Breast epithelium (tissue), 4 donors: Measurements from ENCODE around the gene TMEM151B. TPM values are rescaled to one million over a fixed set of nuclear protein-coding genes. Genes with fewer than 3 reads are reported as not detected.
A peak's percentile ranks its signal among the peaks of the same experiment; 100 is the strongest.
"Not testable (repeated sequence)": the region's sequence is repeated elsewhere in the genome, so short reads cannot be mapped to it uniquely, and the experiment has no call there.

Experiments used
- DNase-seq, 2 donors: peaks; one replicate each; pipeline ENCODE4 v3.0.0-alpha.2; 2019; ENCODE audit warnings: low spot score in 2 of 2
- H3K27ac ChIP-seq, 2 donors: fragments of 200-600 bp; sonication (generic) in 1 of 2; one replicate each; pipeline ENCODE4 v1.5.1; 2016 to 2019; ENCODE audit warnings: mild to moderate bottlenecking in 1 of 2
- H3K27me3 ChIP-seq, 2 donors: fragments of 200-600 bp; sonication (generic) in 1 of 2; one replicate each; pipeline versions ENCODE4 v1.5.1 to v1.6.0; 2017 to 2019; ENCODE audit warnings: control low read depth in 1 of 2, mild to moderate bottlenecking in 1 of 2
- H3K36me3 ChIP-seq: fragments of 200-600 bp; one replicate; pipeline ENCODE4 v1.5.1; 2019
- H3K4me1 ChIP-seq, 2 donors: fragments of 200-600 bp; sonication (generic); one replicate each; pipeline ENCODE4 v1.5.1; 2016 to 2019; ENCODE audit warnings: control low read depth in 1 of 2
- H3K4me3 ChIP-seq, 3 donors: fragments of 200-600 bp; sonication (generic); 1 replicate in 2 of 3; 2 replicates in 1 of 3; pipeline ENCODE4 v1.5.1; 2016 to 2019; ENCODE audit warnings: mild to moderate bottlenecking in 3 of 3, moderate library complexity in 2 of 3
- H3K9me3 ChIP-seq, 2 donors: fragments of 200-600 bp; sonication (generic) in 1 of 2; one replicate each; pipeline ENCODE4 v1.5.1; 2016 to 2019; ENCODE audit warnings: control low read depth in 1 of 2
- POLR2A ChIP-seq: fragments of 450-650 bp; IDR thresholded peaks from one replicate; pipeline ENCODE4 v1.6.1; 2016; ENCODE audit warnings: antibody characterized with exemption, mild to moderate bottlenecking, moderate library complexity
- POLR2AphosphoS5 ChIP-seq, 3 donors: sonication (generic); formaldehyde crosslinking; IDR thresholded peaks; one replicate each; pipeline ENCODE4 v1.6.1; 2017; ENCODE audit warnings: antibody characterized with exemption in 3 of 3
- intact Hi-C: fragments of 100-400 bp; cut with DNase I; formaldehyde crosslinking; loops from one replicate; pipeline ENCODE4 v1.15.1; 2023; ENCODE audit warnings: low total_unique reads
- total RNA-seq, 3 donors: library from RNA; depleted of rRNA; stranded (reverse); fragments of >200 nt; gene quantifications; one replicate each; pipeline ENCODE4 v1.1.0, GENCODE V29; 2016
- TF ChIP-seq, protein P1 (sequence below), 3 donors: fragments of 450-650 bp; IDR thresholded peaks; one replicate each; pipeline ENCODE4 v1.5.1; 2016 to 2017; ENCODE audit warnings: antibody characterized with exemption in 3 of 3, mild to moderate bottlenecking in 3 of 3, moderate library complexity in 3 of 3

Gene TMEM151B
- total RNA-seq, 3 donors from 2014 or later, result 0.15 TPM; not detected in 2

DNA sequence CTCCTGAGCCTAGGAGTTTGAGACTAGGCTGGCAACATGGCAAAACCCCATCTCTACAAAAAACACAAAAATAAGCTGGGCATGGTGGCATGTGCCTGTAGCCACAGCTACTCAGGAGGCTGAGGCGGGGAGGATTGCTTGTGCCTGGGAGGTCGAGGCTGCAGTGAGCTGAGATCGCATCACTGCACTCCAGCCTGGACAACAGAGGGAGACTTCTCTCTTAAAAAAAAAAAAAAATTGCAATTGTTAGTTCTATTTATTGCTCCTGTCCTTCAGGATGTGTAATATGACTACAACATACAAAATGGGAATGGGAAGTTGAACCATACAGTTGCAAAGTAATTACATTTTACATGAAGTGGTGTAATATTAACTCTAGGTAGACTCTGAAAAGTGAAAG, 51.0 kb downstream of the TMEM151B start:
- Histone ChIP-seq H3K4me3 (no peak overlapping the region), H3K27ac (no peak overlapping the region), H3K36me3 (no peaks in the 10 kb centered on the region), H3K4me1 (no peaks in the 10 kb centered on the region), H3K27me3 (no peaks in the 10 kb centered on the region), H3K9me3 (no peaks in the 10 kb centered on the region)
- intact Hi-C loops, result loop anchor here (10.0 kb wide), 1 partner anchor 226 kb away; no protein-coding TSS in a partner anchor
- TF ChIP-seq, protein P1, sequence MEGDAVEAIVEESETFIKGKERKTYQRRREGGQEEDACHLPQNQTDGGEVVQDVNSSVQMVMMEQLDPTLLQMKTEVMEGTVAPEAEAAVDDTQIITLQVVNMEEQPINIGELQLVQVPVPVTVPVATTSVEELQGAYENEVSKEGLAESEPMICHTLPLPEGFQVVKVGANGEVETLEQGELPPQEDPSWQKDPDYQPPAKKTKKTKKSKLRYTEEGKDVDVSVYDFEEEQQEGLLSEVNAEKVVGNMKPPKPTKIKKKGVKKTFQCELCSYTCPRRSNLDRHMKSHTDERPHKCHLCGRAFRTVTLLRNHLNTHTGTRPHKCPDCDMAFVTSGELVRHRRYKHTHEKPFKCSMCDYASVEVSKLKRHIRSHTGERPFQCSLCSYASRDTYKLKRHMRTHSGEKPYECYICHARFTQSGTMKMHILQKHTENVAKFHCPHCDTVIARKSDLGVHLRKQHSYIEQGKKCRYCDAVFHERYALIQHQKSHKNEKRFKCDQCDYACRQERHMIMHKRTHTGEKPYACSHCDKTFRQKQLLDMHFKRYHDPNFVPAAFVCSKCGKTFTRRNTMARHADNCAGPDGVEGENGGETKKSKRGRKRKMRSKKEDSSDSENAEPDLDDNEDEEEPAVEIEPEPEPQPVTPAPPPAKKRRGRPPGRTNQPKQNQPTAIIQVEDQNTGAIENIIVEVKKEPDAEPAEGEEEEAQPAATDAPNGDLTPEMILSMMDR (IDR thresholded peaks at IDR 0.05), result no peak
- TF ChIP-seq POLR2A (no peak), POLR2AphosphoS5 (IDR thresholded peaks at IDR 0.05) (no peak)
- DNase-seq, result no peak

DNA sequence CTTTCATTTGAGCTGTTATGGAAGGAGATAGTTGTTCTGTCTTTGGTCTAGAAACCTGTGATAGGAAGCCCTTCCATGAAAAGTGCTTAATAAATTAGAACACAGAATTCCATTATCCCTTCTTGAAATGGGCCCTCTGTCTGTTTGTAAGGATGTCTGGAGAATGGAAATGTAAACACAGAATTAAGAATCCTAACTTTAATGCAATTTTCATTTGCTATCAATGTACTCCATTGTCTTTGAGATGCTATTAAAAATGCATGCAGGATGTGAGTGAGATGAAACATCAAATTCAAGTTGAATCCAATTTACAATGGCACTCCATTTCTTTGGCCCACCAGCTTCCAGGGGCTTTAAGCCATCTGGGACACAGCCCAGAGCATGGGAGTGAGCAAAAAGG, 56.8 kb downstream of the TMEM151B start:
- no peaks in the 10 kb centered on the region for H3K36me3 ChIP-seq
- H3K9me3 ChIP-seq, result no peaks in the 10 kb centered on the region
- intact Hi-C loops, result loop anchor here (10.0 kb wide), 1 partner anchor 232 kb away; no protein-coding TSS in a partner anchor
- H3K27ac ChIP-seq, result no peak overlapping the region
- no peaks in the 10 kb centered on the region for H3K4me1 ChIP-seq
- TF ChIP-seq POLR2A (no peak), POLR2AphosphoS5 (IDR thresholded peaks at IDR 0.05) (no peak)
- TF ChIP-seq, protein P1 (IDR thresholded peaks at IDR 0.05), result no peak
- H3K4me3 ChIP-seq, result no peak overlapping the region
- H3K27me3 ChIP-seq, result peaks cover 0 to 9% of the 10 kb centered on the region in 2 donors
- no peak for DNase-seq

DNA sequence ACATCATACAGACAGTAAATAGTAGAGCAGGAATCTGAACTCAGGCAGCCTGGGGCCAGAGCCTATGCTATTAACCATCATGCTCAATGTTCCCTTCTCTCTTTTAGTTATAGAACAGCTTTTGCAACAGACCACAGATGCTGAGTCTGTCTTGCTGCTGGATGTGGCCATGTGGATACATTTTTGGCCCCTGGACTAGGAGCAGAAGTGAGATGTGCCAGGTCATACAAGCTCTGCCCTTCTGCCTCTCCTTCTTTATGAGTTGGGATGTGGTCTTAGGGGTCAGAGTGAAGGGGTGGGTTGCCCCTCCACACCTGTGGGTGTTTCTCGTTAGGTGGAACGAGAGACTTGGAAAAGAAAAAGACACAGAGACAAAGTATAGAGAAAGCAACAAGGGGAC, 57.5 kb downstream of the TMEM151B start:
- Histone ChIP-seq H3K4me1 (no peaks in the 10 kb centered on the region), H3K4me3 (no peak overlapping the region), H3K27ac (no peak overlapping the region), H3K9me3 (no peaks in the 10 kb centered on the region), H3K27me3 (peaks cover 0 to 9% of the 10 kb centered on the region in 2 donors), H3K36me3 (no peaks in the 10 kb centered on the region)
- TF ChIP-seq POLR2A, result no peak
- TF ChIP-seq, protein P1 (IDR thresholded peaks at IDR 0.05), result no peak
- TF ChIP-seq POLR2AphosphoS5 (IDR thresholded peaks at IDR 0.05), result no peak
- intact Hi-C loops, result loop anchor here (10.0 kb wide), 1 partner anchor 233 kb away; no protein-coding TSS in a partner anchor
- DNase-seq, result no peak

DNA sequence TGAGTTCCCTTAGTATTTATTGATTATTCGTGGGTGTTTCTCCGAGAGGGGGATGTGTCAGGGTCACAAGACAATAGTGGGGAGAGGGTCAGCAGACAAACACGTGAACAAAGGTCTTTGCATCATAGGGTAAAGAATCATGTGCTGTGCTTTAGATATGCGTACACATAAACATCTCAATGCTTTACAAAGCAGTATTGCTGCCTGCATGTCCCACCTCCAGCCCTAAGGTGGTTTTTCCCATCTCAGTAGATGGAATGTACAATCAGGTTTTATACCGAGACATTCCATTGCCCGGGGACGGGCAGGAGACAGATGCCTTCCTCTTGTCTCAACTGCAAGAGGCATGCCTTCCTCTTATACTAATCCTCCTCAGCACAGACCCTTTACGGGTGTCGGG, 58.0 kb downstream of the TMEM151B start:
- not testable (repeated sequence) for DNase-seq, H3K9me3 ChIP-seq, H3K27me3 ChIP-seq, H3K4me3 ChIP-seq, H3K4me1 ChIP-seq, H3K36me3 ChIP-seq, H3K27ac ChIP-seq
- intact Hi-C loops, result loop anchor here (10.0 kb wide), 1 partner anchor 233 kb away; no protein-coding TSS in a partner anchor

DNA sequence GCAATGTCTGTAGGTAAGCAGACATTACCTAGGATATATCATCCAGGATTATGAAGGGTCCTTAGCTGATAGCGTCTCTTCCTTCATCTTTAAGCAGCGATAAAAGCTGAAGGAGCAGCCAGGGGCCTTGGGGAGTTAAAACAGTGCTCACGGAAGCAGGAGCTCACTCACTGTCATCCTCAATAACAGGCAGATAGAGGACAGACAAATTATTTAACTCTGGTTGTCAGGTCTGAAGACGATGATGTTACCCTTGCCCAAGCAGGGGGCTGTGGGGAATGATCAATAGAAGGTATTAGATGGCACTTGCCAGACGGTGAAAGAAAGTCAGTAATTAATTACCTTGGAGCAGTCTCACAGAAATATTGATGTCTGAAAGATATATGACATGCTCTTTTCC, 59.6 kb downstream of the TMEM151B start:
- Histone ChIP-seq H3K27me3 (peaks cover 0 to 9% of the 10 kb centered on the region in 2 donors), H3K36me3 (no peaks in the 10 kb centered on the region), H3K9me3 (no peaks in the 10 kb centered on the region), H3K4me3 (no peak overlapping the region), H3K27ac (no peak overlapping the region), H3K4me1 (no peaks in the 10 kb centered on the region)
- intact Hi-C loops, result loop anchor here (10.0 kb wide), 1 partner anchor 235 kb away; no protein-coding TSS in a partner anchor
- TF ChIP-seq POLR2A (no peak), POLR2AphosphoS5 (IDR thresholded peaks at IDR 0.05) (no peak)
- TF ChIP-seq, protein P1 (IDR thresholded peaks at IDR 0.05), result no peak
- no peak for DNase-seq

DNA sequence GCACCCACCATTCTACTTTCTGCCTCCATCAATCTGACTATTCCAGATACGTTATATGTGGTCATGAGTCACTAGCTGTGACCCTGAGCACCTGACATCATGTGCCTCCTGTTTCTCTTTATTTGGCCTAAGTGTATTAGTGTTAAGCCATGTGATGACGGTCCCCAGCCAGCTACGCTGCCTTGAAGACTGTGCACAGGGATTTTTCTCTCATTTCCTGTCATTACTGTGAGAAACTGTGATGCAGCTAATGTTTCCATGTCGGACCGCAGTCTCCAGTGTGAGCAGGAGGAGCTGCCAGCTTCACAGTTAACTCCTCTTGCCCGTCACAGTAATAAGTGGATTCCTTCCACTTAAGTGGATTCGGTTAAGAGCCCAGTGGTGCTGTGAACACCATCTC, 62.3 kb downstream of the TMEM151B start:
- intact Hi-C loops, result no loop called here
- Histone ChIP-seq H3K27me3 (peaks cover 0 to 9% of the 10 kb centered on the region in 2 donors), H3K4me1 (no peaks in the 10 kb centered on the region), H3K9me3 (no peaks in the 10 kb centered on the region), H3K27ac (peak overlapping the region in 1 of 2 donors; percentile 25), H3K4me3 (no peak overlapping the region), H3K36me3 (no peaks in the 10 kb centered on the region)
- TF ChIP-seq, protein P1 (IDR thresholded peaks at IDR 0.05), result no peak
- TF ChIP-seq POLR2AphosphoS5 (IDR thresholded peaks at IDR 0.05) (no peak), POLR2A (no peak)
- DNase-seq, result no peak
